Astrocyte (in vitro differentiated cells and primary cell): Measurements from ENCODE around the gene GRID2.

Experiments used
- CTCF ChIP-seq: IDR thresholded peaks from 2 replicates; pipeline ENCODE4 v1.5.1; 2011; ENCODE audit warnings: low read depth, mild to moderate bottlenecking, inconsistent platforms, low read length, moderate library complexity; ENCODE audit not compliant: insufficient read depth
- EZH2 ChIP-seq: IDR thresholded peaks from 2 replicates; pipeline ENCODE4 v1.6.1; 2012; ENCODE audit warnings: mild to moderate bottlenecking, low read length, inconsistent platforms; ENCODE audit not compliant: insufficient read depth

- TF ChIP-seq CTCF: no peak
- TF ChIP-seq EZH2: no peak
Measured at GRCh38 chr4:93513851-93514250, 1210.1 kb downstream of the GRID2 start.
